SK-N-SH treated with all-trans-retinoic acid at 6 μM for 48 hours (cell line): ENCODE data around the gene PLB1.

ENCODE experiments used
- ARNTL ChIP-seq: fragments of 450-650 bp; formaldehyde crosslinking; IDR thresholded peaks from 2 replicates; pipeline ENCODE4 v1.5.0; 2020; ENCODE audit warnings: low read depth, mild to moderate bottlenecking, moderate library complexity, borderline replicate concordance
- BACH2 ChIP-seq: fragments of 250-450 bp; sonication (Bioruptor Pico); IDR thresholded peaks from 2 replicates; pipeline ENCODE4 v1.9.0; 2021; ENCODE audit warnings: mild to moderate bottlenecking, borderline replicate concordance
- GLIS3 ChIP-seq: fragments of 250-450 bp; sonication (Bioruptor Pico); IDR thresholded peaks from 2 replicates; pipeline ENCODE4 v1.5.0; 2020; ENCODE audit warnings: mild to moderate bottlenecking, moderate library complexity
- PPARA ChIP-seq: fragments of 250-450 bp; sonication (Bioruptor Pico); IDR thresholded peaks from 2 replicates; pipeline ENCODE4 v1.5.0; 2020; ENCODE audit warnings: mild to moderate bottlenecking, borderline replicate concordance
- RARB ChIP-seq: fragments of 250-450 bp; sonication (Bioruptor Pico); IDR thresholded peaks from 2 replicates; pipeline ENCODE4 v1.8.0; 2021; ENCODE audit warnings: mild to moderate bottlenecking, moderate library complexity
- SNAI2 ChIP-seq: fragments of 250-450 bp; sonication (Bioruptor Pico); IDR thresholded peaks from 2 replicates; pipeline ENCODE4 v1.5.0; 2020; ENCODE audit warnings: mild to moderate bottlenecking, moderate library complexity
- ZFP3 ChIP-seq: fragments of 250-450 bp; sonication (Bioruptor Pico); IDR thresholded peaks from 2 replicates; pipeline ENCODE4 v1.5.0; 2020; ENCODE audit warnings: mild to moderate bottlenecking, moderate library complexity
- TF ChIP-seq, protein P1 (sequence below): fragments of 250-450 bp; sonication (Bioruptor Pico); IDR thresholded peaks from 2 replicates; pipeline ENCODE4 v1.8.0; 2020; ENCODE audit warnings: mild to moderate bottlenecking, moderate library complexity, borderline replicate concordance

DNA sequence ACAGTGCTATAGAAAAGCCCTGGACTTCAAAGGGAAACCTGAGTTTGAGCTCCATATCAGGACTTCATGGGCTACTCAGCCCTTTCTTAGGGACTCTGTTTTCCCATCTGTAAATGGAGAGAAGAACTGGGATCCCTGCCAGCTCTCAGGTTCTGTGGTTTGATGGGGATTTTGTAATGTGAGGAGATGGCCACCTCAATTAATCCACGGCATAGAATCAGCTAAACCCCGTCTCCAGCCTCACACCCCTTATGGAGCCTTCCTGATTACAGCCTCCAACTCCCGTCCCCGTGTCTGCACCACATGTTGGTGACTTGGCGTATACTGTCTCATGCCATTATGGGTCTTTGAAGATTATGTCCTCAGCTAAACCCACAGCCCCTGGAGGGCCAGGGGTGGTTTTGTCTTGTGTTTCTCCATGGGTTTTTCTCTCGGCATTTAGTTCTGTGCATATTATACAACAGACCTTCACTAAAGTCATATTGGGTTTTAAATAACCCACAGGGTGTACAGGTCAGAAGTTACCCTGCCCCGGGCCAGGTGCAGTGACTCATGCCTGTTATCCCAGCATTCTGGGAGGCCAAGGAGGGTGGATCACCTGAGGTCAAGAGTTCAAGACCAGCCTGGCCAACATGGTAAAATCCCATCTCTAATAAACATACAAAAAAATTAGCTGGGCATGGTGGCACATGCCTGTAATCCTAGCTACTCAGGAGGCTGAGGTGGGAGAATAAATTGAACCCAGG lies 192.0 kb downstream of the PLB1 start:
- TF ChIP-seq PPARA: no peak
- no peak for TF ChIP-seq GLIS3 (CRISPR knock-in tag)
- no peak for TF ChIP-seq SNAI2 (CRISPR knock-in tag)
- no peak for TF ChIP-seq BACH2 (CRISPR knock-in tag)
- TF ChIP-seq ARNTL (CRISPR knock-in tag): no peak
- TF ChIP-seq, protein P1, sequence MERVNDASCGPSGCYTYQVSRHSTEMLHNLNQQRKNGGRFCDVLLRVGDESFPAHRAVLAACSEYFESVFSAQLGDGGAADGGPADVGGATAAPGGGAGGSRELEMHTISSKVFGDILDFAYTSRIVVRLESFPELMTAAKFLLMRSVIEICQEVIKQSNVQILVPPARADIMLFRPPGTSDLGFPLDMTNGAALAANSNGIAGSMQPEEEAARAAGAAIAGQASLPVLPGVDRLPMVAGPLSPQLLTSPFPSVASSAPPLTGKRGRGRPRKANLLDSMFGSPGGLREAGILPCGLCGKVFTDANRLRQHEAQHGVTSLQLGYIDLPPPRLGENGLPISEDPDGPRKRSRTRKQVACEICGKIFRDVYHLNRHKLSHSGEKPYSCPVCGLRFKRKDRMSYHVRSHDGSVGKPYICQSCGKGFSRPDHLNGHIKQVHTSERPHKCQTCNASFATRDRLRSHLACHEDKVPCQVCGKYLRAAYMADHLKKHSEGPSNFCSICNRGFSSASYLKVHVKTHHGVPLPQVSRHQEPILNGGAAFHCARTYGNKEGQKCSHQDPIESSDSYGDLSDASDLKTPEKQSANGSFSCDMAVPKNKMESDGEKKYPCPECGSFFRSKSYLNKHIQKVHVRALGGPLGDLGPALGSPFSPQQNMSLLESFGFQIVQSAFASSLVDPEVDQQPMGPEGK (CRISPR knock-in tag): no peak
- TF ChIP-seq RARB (CRISPR knock-in tag): no peak
- TF ChIP-seq ZFP3 (CRISPR knock-in tag): no peak
